SU-DHL-6 (cell line): ENCODE measurements around the gene RNF220.

Experiments
- EZH2phosphoT487 ChIP-seq: fragments of 200-600 bp; sonication (generic), shearing (Covaris generic); conservative IDR thresholded peaks from 2 replicates; pipeline ENCODE4 v1.6.1; 2018; ENCODE audit warnings: mild to moderate bottlenecking, antibody characterized with exemption, low read length, moderate library complexity, mixed read lengths
- TF ChIP-seq, protein P1 (sequence below): fragments of 200-600 bp; sonication (generic); IDR thresholded peaks from one replicate; pipeline ENCODE4 v1.5.1; 2017; ENCODE audit warnings: antibody characterized with exemption, mild to moderate bottlenecking, low read length, moderate library complexity; ENCODE audit not compliant: insufficient read depth, poor library complexity, severe bottlenecking

DNA sequence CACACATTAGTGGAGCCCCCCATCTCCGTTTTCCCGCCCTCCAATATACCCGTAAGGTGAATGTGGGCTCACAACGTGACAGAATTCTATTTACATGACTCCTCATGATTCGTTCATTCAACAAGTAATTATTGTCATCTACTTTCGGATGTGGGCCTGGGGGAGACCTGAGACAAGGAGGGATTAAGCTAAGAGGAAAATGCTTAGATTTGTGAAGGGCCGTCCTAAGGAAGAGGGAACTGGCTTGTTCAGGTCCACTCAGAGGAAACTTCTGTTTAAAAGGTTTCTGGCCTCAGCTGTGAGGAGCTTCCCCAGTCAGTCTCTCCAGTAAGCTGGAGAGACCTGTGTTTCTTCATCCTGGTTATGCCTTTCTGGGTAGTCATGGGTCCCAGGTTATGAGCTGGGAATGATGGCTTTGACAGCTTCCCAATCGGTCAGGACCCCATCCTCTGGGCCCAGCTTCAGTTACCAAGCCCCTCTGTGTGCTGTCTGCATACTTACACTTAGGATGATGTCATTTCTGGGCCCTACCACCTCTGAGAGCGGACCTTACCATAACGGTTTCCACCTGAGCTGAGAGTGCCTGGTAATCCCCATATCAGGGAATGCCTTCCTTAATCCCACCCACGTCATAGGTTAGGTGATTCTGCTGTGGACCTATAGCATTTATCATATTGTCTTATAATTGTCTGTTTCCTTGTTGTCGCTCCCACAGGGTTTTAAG, 49.3 kb upstream of the RNF220 start:
- TF ChIP-seq, protein P1, sequence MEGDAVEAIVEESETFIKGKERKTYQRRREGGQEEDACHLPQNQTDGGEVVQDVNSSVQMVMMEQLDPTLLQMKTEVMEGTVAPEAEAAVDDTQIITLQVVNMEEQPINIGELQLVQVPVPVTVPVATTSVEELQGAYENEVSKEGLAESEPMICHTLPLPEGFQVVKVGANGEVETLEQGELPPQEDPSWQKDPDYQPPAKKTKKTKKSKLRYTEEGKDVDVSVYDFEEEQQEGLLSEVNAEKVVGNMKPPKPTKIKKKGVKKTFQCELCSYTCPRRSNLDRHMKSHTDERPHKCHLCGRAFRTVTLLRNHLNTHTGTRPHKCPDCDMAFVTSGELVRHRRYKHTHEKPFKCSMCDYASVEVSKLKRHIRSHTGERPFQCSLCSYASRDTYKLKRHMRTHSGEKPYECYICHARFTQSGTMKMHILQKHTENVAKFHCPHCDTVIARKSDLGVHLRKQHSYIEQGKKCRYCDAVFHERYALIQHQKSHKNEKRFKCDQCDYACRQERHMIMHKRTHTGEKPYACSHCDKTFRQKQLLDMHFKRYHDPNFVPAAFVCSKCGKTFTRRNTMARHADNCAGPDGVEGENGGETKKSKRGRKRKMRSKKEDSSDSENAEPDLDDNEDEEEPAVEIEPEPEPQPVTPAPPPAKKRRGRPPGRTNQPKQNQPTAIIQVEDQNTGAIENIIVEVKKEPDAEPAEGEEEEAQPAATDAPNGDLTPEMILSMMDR, result no peak
- TF ChIP-seq EZH2phosphoT487, result no peak
